GM12878 (cell line): ENCODE data around the gene SCGN. TPM values are rescaled to one million over a fixed set of nuclear protein-coding genes. Genes with fewer than 3 reads are reported as not detected.

ENCODE experiments used
- ATAC-seq: fragments of 200-7000 bp; cut with Tn5 transposase; 3 replicates; pipeline ENCODE4 v1.9.1; 2020; ENCODE audit warnings: mild to moderate bottlenecking, moderate library complexity
- BruUV-seq: library from RNA; stranded (reverse); fragments of 400-500 nt; replicated peaks from 2 replicates; lab custom pipeline; 2021; lab: Mats Ljungman, UMichigan
- CTCF ChIA-PET: fragments of 300-600 bp; sonication (Branson Sonifier 250); formaldehyde crosslinking; extraction: SDS; loops from one replicate; lab custom pipeline; 2021; ENCODE audit warnings: inconsistent platforms; lab: Yijun Ruan, JAX
- POLR2A ChIA-PET: fragments of 350-600 bp; formaldehyde crosslinking; extraction: SDS; loops from one replicate; lab custom pipeline; 2021; ENCODE audit warnings: inconsistent platforms; lab: Charles Lee
- RAD21 ChIA-PET: fragments of 300-600 bp; sonication (Branson Sonifier 250); formaldehyde crosslinking; loops from one replicate; lab custom pipeline; 2023; ENCODE audit warnings: antibody characterized with exemption; ENCODE audit not compliant: unreplicated experiment; lab: Charles Lee
- SMC1A ChIA-PET: fragments of 300-600 bp; sonication (Branson Sonifier 250); formaldehyde crosslinking; loops from one replicate; lab custom pipeline; 2023; ENCODE audit not compliant: unreplicated experiment, uncharacterized antibody; lab: Charles Lee
- DNase-seq: peaks from one replicate; pipeline ENCODE4 v3.0.0-alpha.2; 2011; ENCODE audit warnings: low read depth, low spot score
- FAIRE-seq: peaks from 3 replicates; lab custom pipeline; 2011; peaks lifted over from hg19 to GRCh38; lab: Jason Lieb, UNC
- H2AFZ ChIP-seq: 2 replicates; pipeline ENCODE4 v1.6.0; 2011; ENCODE audit warnings: low read depth, low read length, control low read depth; ENCODE audit not compliant: control insufficient read depth
- H3K27ac ChIP-seq: 2 replicates; pipeline ENCODE4 v1.5.1; 2011; ENCODE audit warnings: control low read depth; ENCODE audit not compliant: control insufficient read depth, insufficient read depth
- H3K27me3 ChIP-seq, 2 experiments: replicated peaks in 1 of 2; 2 replicates each; pipeline versions ENCODE4 v1.6.0 to v1.6.1; 2011; ENCODE audit warnings: low read length in 1 of 2; ENCODE audit not compliant: control insufficient read depth in 2 of 2, insufficient read depth in 2 of 2
- H3K36me3 ChIP-seq, 2 experiments: 2 replicates each; pipeline ENCODE4 v1.5.1; 2011; ENCODE audit warnings: low read length in 1 of 2; ENCODE audit not compliant: control insufficient read depth in 2 of 2, insufficient read depth in 2 of 2
- H3K4me1 ChIP-seq: 2 replicates; pipeline ENCODE4 v1.6.1; 2011; ENCODE audit warnings: mild to moderate bottlenecking, low read length, moderate library complexity, mixed read lengths; ENCODE audit not compliant: control insufficient read depth, insufficient read depth
- H3K4me2 ChIP-seq: 2 replicates; pipeline ENCODE4 v1.6.0; 2011; ENCODE audit warnings: control low read depth; ENCODE audit not compliant: control insufficient read depth, insufficient read depth
- H3K4me3 ChIP-seq: fragments of 200-600 bp; sonication (generic); 2 replicates; pipeline ENCODE4 v1.5.1; 2016
- H3K79me2 ChIP-seq: 2 replicates; pipeline ENCODE4 v1.6.0; 2011; ENCODE audit warnings: low read length; ENCODE audit not compliant: control insufficient read depth, insufficient read depth
- H3K9ac ChIP-seq: 2 replicates; pipeline ENCODE4 v1.8.0; 2011; ENCODE audit warnings: low read length, control low read depth, mixed read lengths; ENCODE audit not compliant: control insufficient read depth, insufficient read depth
- H3K9me3 ChIP-seq: replicated peaks from 3 replicates; pipeline ENCODE4 v1.5.1; 2011; ENCODE audit warnings: mild to moderate bottlenecking, low read length; ENCODE audit not compliant: control insufficient read depth, insufficient read depth
- H4K20me1 ChIP-seq: 2 replicates; pipeline ENCODE4 v1.6.0; 2011; ENCODE audit not compliant: control insufficient read depth, insufficient read depth
- BRCA1 ChIP-seq: IDR thresholded peaks from 2 replicates; pipeline ENCODE4 v1.6.1; 2011; ENCODE audit warnings: low read depth, low read length, improper control_type of control experiment
- HCFC1 ChIP-seq: fragments of 150-350 bp; IDR thresholded peaks from 2 replicates; pipeline ENCODE4 v1.6.1; 2014; ENCODE audit warnings: low read length
- NBN ChIP-seq: fragments of 450-650 bp; IDR thresholded peaks from 2 replicates; pipeline ENCODE4 v1.6.1; 2016
- PAX8 ChIP-seq: fragments of 450-650 bp; IDR thresholded peaks from 2 replicates; pipeline ENCODE4 v1.6.1; 2017; ENCODE audit warnings: mild to moderate bottlenecking, moderate library complexity
- SMAD1 ChIP-seq: fragments of 450-650 bp; IDR thresholded peaks from 2 replicates; pipeline ENCODE4 v1.6.1; 2018; ENCODE audit warnings: mild to moderate bottlenecking, low read depth; ENCODE audit not compliant: partially characterized antibody
- SMAD5 ChIP-seq: IDR thresholded peaks from 2 replicates; pipeline ENCODE4 v1.6.1; 2016; ENCODE audit warnings: antibody characterized with exemption, low read depth
- SP1 ChIP-seq: IDR thresholded peaks from one replicate; pipeline ENCODE4 v1.6.1; 2011; ENCODE audit warnings: low read depth, low read length
- SPI1 ChIP-seq: IDR thresholded peaks from 2 replicates; pipeline ENCODE4 v1.6.1; 2011; ENCODE audit warnings: low read depth, mild to moderate bottlenecking, low read length, moderate library complexity, borderline replicate concordance; ENCODE audit not compliant: insufficient read depth
- SREBF1 ChIP-seq: IDR thresholded peaks from 2 replicates; pipeline ENCODE4 v1.6.1; 2012; ENCODE audit warnings: mild to moderate bottlenecking, low read length
- ZBED1 ChIP-seq: IDR thresholded peaks from 2 replicates; pipeline ENCODE4 v1.6.1; 2016; ENCODE audit warnings: borderline replicate concordance
- ZNF217 ChIP-seq: fragments of 450-650 bp; IDR thresholded peaks from 2 replicates; pipeline ENCODE4 v1.6.1; 2017; ENCODE audit warnings: antibody characterized with exemption, mild to moderate bottlenecking
- ZSCAN29 ChIP-seq: fragments of 450-650 bp; IDR thresholded peaks from 2 replicates; pipeline ENCODE4 v1.6.1; 2017; ENCODE audit warnings: mild to moderate bottlenecking, moderate library complexity
- WGBS: methylation state at CpG from one replicate; pipeline ENCODE4 v1.1.6; 2016; ENCODE audit warnings: low lambda C conversion rate; ENCODE audit not compliant: insufficient replicate concordance, insufficient coverage; ENCODE audit errors: missing lambda C conversion rate; 5-methylcytosine and 5-hydroxymethylcytosine counted together
- in situ Hi-C: fragments of 300-500 bp; cut with MboI; formaldehyde crosslinking; loops from 9 replicates; pipeline ENCODE4 v1.14.3; 2018; ENCODE audit warnings: mixed read lengths
- intact Hi-C: fragments of 100-400 bp; cut with micrococcal nuclease; formaldehyde crosslinking; loops from one replicate; pipeline ENCODE4 v1.14.2; 2022; ENCODE audit not compliant: unreplicated experiment
- polyA plus RNA-seq, 11 experiments: library from polyadenylated mRNA; depleted of rRNA in 4 of 11; unstranded in 6 of 11; stranded (reverse) in 5 of 11; fragments of >200 nt; fragmentation: Nextera tagmentation in 4 of 11; fragmentation: Illumina TruSeq in 1 of 11; extraction: Ambion mirVana in 4 of 11; extraction: Trizol in 1 of 11; gene quantifications; 1 replicate in 1 of 11; 2 replicates in 10 of 11; pipeline versions ENCODE4 v1.2.1 to v1.2.3, GENCODE V29; 2011 to 2016; ENCODE audit warnings: inconsistent platforms in 2 of 11, missing spikeins in 2 of 11, low read depth in 1 of 11
- total RNA-seq, 4 experiments: library from RNA; depleted of rRNA in 3 of 4; stranded (reverse); fragments of >200 nt in 3 of 4; fragmentation: Illumina TruSeq in 1 of 4; extraction: Trizol in 1 of 4; gene quantifications; 2 replicates each; pipeline versions ENCODE4 v1.2.1 to v1.2.3, GENCODE V29; 2013 to 2021
- TF ChIP-seq, protein P1 (sequence below): IDR thresholded peaks from 2 replicates; pipeline ENCODE4 v1.6.1; 2012; ENCODE audit warnings: low read length, inconsistent platforms
- TF ChIP-seq, protein P2 (sequence below): fragments of 450-650 bp; formaldehyde crosslinking; IDR thresholded peaks from 2 replicates; pipeline ENCODE4 v1.4.0; 2022; ENCODE audit warnings: mild to moderate bottlenecking, moderate library complexity
- TF ChIP-seq, protein P3 (sequence below): fragments of 450-650 bp; conservative IDR thresholded peaks from 2 replicates; pipeline ENCODE4 v1.6.1; 2017; ENCODE audit warnings: mild to moderate bottlenecking, moderate library complexity
- TF ChIP-seq, protein P4 (sequence below): fragments of 450-650 bp; IDR thresholded peaks from 2 replicates; pipeline ENCODE4 v1.6.1; 2017; ENCODE audit warnings: borderline replicate concordance

SCGN gene
- total and polyA plus RNA-seq, 10 of the 15 experiments (the other 5 are each of a cell fraction or from before 2014, with no cell fraction given), result not detected

DNA sequence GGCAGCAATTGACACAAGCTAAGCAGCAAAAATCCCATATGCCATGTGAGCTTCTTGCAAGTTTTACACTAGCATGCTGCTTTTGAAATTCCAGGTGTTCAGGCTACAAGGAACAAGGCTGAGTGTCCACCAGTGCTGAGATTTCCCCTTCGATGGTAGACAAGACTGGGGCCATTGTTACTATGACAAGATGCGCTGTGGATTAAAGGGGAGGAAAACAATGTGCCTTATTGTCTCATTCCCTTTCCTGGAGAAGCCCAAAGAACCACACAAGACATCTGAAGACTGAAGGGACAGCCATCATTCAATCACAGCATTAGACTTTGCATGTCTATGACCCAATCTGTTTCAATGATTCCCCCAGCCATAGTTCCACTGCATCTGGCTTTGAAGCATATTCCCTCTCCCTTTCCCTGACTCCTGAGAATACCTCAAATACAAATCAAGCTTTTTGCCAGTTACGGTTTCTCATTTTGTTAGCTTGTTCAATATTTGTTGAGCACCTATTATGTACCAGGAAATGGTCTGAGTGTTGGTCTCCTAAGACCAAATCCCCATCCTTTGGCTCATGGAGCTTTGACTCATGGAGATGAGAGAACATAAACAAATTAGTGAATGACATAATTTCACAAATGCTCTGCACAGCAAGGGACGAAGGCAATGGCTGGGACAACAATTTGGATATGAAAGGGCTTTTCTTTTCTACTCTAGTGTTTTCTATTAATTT, 23.4 kb upstream of the SCGN start (continued):
- TF ChIP-seq, protein P1, sequence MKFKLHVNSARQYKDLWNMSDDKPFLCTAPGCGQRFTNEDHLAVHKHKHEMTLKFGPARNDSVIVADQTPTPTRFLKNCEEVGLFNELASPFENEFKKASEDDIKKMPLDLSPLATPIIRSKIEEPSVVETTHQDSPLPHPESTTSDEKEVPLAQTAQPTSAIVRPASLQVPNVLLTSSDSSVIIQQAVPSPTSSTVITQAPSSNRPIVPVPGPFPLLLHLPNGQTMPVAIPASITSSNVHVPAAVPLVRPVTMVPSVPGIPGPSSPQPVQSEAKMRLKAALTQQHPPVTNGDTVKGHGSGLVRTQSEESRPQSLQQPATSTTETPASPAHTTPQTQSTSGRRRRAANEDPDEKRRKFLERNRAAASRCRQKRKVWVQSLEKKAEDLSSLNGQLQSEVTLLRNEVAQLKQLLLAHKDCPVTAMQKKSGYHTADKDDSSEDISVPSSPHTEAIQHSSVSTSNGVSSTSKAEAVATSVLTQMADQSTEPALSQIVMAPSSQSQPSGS, result no peak

DNA sequence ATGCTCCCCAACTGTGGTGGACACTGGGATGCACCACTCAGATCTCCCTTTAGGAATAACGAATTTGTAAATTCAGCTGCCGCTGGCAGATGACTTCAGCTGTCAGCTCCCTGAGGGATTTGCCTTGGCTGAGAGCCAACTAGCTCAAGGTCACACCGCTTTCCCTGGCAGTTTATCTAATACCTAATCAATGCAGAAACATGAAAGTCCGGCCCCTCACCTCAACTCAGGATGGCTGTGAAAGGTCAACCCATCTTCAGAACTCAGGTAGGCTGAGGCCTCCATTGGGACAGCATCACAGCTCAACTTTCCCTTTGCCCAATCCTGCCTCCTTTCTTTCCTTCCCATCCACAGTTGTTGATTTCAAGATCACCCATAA, 22.8 kb upstream of the SCGN start:
- ChIA-PET SMC1A (no interaction called here), POLR2A (no interaction called here), RAD21 (no interaction called here), CTCF (interaction anchor here (1.0 kb wide), 1 partner anchor 26 kb away, joined by 3 read pairs; no protein-coding TSS in a partner anchor)
- in situ Hi-C loops, result no loop called here
- Histone ChIP-seq H3K4me1 (no peaks in the 10 kb centered on the region), H4K20me1 (no peaks in the 10 kb centered on the region), H3K9ac (no peak overlapping the region), H2AFZ (no peak overlapping the region), H3K79me2 (no peaks in the 10 kb centered on the region), H3K36me3 (no peaks in the 10 kb centered on the region), H3K27me3 (no peaks in the 10 kb centered on the region), H3K9me3 (no peaks in the 10 kb centered on the region), H3K27ac (no peak overlapping the region), H3K4me3 (no peak overlapping the region), H3K4me2 (no peak overlapping the region)
- intact Hi-C loops, result no loop called here
- BruUV-seq, result no TSS peak
- no peak for ATAC-seq
- no peak for FAIRE-seq
- DNase-seq, result no peak
- WGBS, result 35% methylated on average over 4 of the region's 4 CpGs
- TF ChIP-seq, protein P2, sequence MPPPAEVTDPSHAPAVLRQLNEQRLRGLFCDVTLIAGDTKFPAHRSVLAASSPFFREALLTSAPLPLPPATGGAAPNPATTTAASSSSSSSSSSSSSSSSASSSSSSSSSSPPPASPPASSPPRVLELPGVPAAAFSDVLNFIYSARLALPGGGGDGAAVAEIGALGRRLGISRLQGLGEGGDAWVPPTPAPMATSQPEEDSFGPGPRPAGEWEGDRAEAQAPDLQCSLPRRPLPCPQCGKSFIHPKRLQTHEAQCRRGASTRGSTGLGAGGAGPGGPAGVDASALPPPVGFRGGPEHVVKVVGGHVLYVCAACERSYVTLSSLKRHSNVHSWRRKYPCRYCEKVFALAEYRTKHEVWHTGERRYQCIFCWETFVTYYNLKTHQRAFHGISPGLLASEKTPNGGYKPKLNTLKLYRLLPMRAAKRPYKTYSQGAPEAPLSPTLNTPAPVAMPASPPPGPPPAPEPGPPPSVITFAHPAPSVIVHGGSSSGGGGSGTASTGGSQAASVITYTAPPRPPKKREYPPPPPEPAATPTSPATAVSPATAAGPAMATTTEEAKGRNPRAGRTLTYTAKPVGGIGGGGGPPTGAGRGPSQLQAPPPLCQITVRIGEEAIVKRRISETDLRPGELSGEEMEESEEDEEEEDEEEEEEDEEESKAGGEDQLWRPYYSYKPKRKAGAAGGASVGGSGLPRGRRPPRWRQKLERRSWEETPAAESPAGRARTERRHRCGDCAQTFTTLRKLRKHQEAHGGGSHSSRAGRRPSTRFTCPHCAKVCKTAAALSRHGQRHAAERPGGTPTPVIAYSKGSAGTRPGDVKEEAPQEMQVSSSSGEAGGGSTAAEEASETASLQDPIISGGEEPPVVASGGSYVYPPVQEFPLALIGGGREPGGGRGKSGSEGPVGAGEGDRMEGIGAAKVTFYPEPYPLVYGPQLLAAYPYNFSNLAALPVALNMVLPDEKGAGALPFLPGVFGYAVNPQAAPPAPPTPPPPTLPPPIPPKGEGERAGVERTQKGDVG, result no peak
- TF ChIP-seq SMAD1 (no peak), HCFC1 (no peak), SP1 (no peak), SPI1 (no peak), BRCA1 (no peak), SMAD5 (no peak), ZNF217 (no peak), ZBED1 (no peak), NBN (no peak), PAX8 (no peak), SREBF1 (no peak), ZSCAN29 (no peak)
- TF ChIP-seq, protein P3, sequence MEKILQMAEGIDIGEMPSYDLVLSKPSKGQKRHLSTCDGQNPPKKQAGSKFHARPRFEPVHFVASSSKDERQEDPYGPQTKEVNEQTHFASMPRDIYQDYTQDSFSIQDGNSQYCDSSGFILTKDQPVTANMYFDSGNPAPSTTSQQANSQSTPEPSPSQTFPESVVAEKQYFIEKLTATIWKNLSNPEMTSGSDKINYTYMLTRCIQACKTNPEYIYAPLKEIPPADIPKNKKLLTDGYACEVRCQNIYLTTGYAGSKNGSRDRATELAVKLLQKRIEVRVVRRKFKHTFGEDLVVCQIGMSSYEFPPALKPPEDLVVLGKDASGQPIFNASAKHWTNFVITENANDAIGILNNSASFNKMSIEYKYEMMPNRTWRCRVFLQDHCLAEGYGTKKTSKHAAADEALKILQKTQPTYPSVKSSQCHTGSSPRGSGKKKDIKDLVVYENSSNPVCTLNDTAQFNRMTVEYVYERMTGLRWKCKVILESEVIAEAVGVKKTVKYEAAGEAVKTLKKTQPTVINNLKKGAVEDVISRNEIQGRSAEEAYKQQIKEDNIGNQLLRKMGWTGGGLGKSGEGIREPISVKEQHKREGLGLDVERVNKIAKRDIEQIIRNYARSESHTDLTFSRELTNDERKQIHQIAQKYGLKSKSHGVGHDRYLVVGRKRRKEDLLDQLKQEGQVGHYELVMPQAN, result no peak
- TF ChIP-seq, protein P4, sequence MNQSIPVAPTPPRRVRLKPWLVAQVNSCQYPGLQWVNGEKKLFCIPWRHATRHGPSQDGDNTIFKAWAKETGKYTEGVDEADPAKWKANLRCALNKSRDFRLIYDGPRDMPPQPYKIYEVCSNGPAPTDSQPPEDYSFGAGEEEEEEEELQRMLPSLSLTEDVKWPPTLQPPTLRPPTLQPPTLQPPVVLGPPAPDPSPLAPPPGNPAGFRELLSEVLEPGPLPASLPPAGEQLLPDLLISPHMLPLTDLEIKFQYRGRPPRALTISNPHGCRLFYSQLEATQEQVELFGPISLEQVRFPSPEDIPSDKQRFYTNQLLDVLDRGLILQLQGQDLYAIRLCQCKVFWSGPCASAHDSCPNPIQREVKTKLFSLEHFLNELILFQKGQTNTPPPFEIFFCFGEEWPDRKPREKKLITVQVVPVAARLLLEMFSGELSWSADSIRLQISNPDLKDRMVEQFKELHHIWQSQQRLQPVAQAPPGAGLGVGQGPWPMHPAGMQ, result no peak
